ENCODE results near the gene GBP2.

The GBP2 gene

GRCh38 chr1:89065079-89065868 lies 60.6 kb downstream of the GBP2 start, which contains the start of gene GBP1:
Gene GBP1, minus strand, starts transcription at chr1:89065208. Its CDS starts 1,974 bp downstream, at chr1:89063234.
- DNase-seq (ENCODE audit: low read depth): peak; percentile 87

GRCh38 chr1:89064632-89065031 lies 61.3 kb downstream of the GBP2 start:
- DNase-seq (ENCODE audit: low read depth): peak; percentile 25

GRCh38 chr1:89063094-89063493 lies 62.8 kb downstream of the GBP2 start:
- DNase-seq (ENCODE audit: low read depth): no peak

GRCh38 chr1:89060091-89060490 lies 65.8 kb downstream of the GBP2 start:
- DNase-seq (ENCODE audit: low read depth): no peak
